HT1080 (cell line): Measurements from ENCODE around the gene GADD45B. TPM values are rescaled to one million over a fixed set of nuclear protein-coding genes. Genes with fewer than 3 reads are reported as not detected.
"Not testable (repeated sequence)": the region's sequence is repeated elsewhere in the genome, so short reads cannot be mapped to it uniquely, and the experiment has no call there.

Experiments used
- DNase-seq: peaks from one replicate; pipeline ENCODE4 v3.0.0-alpha.2; 2015; ENCODE audit warnings: low read depth
- small RNA-seq: library from RNA; depleted of rRNA; stranded (forward); fragments of <200 nt; gene quantifications from one replicate; pipeline ENCODE3, GENCODE V24; 2014
- total RNA-seq: library from RNA; depleted of rRNA; stranded (reverse); fragments of >200 nt; shearing (Covaris generic); gene quantifications from 2 replicates; pipeline ENCODE4 v1.2.3, GENCODE V29; 2014; rRNA removed

GADD45B gene
- total RNA-seq, 1 experiment from 2014 or later = 40.0 TPM

- no peak for DNase-seq
Measured at GRCh38 chr19:2514981-2515518, 39.1 kb downstream of the GADD45B start.

DNA sequence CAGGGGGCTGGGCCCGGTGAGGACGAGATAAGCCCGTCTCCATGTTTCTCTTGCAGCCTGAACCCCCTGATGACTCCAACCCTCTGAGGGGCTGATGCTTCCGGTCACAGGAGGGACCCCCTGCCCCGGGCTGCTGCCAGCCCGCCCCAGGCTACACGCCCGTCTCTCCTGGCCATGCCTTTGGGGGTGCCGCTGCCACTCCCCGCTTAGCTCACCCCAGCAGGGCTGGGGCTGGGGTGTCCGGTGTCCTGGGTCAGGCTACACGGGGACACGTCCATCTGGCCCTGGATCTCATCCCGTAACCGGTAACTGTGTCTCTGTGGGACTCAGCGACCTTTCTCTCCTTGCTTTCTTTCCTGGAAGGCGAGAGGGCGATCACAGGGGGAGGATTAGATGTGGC, 40.8 kb downstream of the GADD45B start:
- no peak for DNase-seq

- no peak for DNase-seq
Measured at GRCh38 chr19:2517881-2518601, 42.1 kb downstream of the GADD45B start.

DNA sequence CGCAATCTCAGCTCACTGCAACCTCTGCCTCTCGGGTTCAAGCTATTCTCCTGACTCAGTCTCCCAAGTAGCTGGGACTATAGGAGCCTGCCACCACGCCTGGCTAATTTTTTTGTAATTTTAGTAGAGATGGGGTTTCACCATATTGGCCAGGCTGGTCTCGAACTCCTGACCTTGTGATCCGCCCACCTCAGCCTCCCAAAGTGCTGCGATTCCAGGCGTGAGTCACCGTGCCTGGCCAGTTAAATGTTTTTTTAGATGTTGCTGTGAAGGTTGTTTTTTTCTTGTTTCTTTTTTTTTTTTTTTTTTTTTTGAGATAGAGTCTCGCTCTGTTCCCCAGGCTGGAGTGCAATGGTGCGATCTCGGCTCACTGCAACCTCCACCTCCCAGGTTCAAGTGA, 42.9 kb downstream of the GADD45B start:
- not testable (repeated sequence) for DNase-seq

- no peak for DNase-seq
Measured at GRCh38 chr19:2519482-2519881, 43.6 kb downstream of the GADD45B start.

DNA sequence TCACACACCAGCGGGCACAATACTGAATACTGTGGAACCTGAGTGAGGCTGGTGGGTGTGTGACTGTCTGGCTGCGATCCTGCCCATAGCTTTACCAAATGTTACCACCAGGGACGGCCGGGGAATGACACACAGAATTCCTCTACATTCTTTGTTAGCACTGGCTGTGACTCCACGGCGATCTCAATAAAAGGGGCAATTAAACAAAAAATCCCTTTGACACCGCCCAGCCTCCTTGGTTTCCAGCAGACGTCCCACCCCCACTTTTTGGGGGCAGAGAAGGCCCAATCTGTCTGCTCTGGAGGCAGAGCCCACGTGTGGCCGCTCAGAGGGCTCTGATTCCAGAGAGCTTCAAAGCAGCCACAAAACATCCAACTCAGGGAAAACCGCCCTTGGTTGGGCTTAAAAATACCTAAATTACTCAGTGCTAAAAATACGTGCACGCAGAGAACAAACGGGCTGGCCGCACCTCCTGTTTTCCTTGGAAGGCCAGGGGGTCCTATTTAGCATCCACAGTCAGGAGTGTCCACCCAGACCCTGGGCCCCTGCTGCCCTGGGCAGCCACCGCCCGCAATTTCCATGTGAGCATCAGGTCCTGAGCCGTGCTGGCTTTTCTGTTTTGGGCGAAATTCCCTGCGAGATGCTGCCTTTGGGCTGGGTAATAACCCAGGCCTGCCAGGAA, 47.8 kb downstream of the GADD45B start:
- DNase-seq = peak; percentile 68

GRCh38 chr19:2524361-2524839, 48.5 kb downstream of the GADD45B start:
- DNase-seq = no peak

DNA sequence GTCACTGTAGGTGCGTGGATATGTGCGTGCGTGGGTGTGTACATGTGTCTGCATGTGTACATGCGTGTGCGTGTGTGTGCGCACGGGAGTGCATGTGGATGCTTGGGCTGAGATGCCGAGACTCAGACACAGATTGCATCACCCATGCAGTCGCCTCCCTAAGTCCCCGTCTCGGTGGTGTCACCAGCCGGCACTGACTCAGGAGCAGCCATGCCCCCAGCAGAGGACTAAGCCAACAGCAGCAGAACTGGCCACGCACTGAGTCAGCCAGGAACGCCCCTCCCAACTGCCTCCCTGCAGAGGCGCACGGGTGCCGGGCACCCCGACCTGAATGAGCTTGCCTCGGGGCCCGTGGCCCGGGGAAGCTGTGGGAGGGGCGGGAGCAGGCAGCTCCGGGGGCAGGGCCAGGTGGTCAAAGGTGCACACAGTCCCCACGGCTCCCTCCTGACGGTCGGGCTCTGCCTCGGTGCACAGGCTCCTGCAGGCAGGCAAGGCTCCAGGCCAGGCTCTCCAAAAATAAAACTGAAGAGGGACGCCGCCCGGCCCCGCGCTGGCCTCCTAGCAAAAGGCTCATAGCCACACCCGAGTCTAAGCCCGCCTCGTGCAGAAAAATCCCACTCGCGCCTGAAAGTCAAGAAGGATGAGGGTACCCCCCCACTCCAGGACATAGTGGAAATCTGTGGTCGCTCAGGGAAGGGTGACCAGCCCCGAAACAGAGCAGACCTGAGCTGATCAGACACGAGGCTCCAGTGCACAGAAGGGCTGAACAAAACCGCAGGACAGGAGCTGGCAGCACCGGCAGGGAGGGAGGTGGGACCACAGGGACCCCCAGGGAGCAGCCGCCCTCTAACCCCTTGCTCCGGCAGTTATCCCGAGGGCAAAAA, 49.2 kb downstream of the GADD45B start:
- DNase-seq = peak; percentile 85

DNA sequence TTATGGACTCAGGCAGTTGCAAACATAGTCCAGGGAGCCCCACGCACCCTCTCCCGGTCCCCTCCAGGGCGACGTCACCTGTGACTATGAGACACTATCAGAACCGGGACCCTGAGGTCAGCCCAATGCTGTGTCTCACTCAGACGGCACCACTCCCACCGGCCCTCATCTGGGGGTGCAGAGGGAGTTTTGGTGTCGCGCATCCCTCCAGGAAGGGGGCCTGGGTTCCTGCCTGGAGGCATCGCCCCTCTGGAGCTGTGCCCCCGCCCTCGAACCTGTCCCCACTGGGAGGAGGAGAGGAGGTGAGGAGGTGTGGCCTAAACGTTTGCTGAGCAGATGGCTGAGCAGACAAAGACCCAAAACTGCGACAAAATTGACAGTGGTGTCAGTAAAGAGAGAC, 51.2 kb downstream of the GADD45B start:
- no peak for DNase-seq

- no peak for DNase-seq
Measured at GRCh38 chr19:2527686-2528085, 51.8 kb downstream of the GADD45B start.

Small RNA genes lying within 50 kb of the gene (small RNA-seq; reads per million reads assigned to genes)
- gene RNU6-993P = not detected

Other genes with a start within 250 kb of the GADD45B start
- gene PLEKHJ1, start 239.8 kb upstream of the GADD45B start, total RNA-seq = 146 and 152 TPM in 2 replicates
- gene SF3A2, start 239.3 kb upstream of the GADD45B start, total RNA-seq = 71.2 and 91.0 TPM in 2 replicates
- gene AMH, start 226.8 kb upstream of the GADD45B start, total RNA-seq = 7.2 and 10.6 TPM in 2 replicates
- not detected in 2 replicates for gene JSRP1, start 219.7 kb upstream of the GADD45B start, total RNA-seq
- gene PEAK3, start 194.0 kb upstream of the GADD45B start, total RNA-seq = 0.03 and 0.35 TPM in 2 replicates
- not detected in 2 replicates for gene LINGO3, start 168.0 kb upstream of the GADD45B start, total RNA-seq
- 280 and 379 TPM in 2 replicates for gene LSM7, start 147.5 kb upstream of the GADD45B start, total RNA-seq
- 13.4 and 16.2 TPM in 2 replicates for gene SPPL2B, start 147.4 kb upstream of the GADD45B start, total RNA-seq
- not detected in 2 replicates for gene TMPRSS9, start 115.9 kb upstream of the GADD45B start, total RNA-seq
- 115 and 124 TPM in 2 replicates for gene TIMM13, start 48.5 kb upstream of the GADD45B start, total RNA-seq
- gene LMNB2, start 19.2 kb upstream of the GADD45B start, total RNA-seq = 249 and 268 TPM in 2 replicates
- not detected in 2 replicates for gene GNG7, start 226.6 kb downstream of the GADD45B start, total RNA-seq
- not detected in 2 replicates for gene DIRAS1, start 245.2 kb downstream of the GADD45B start, total RNA-seq